HG03571 (cell line): ENCODE results near the gene PTPN7.

Experiments
- ATAC-seq: cut with Tn5 transposase; IDR thresholded peaks from one replicate; pipeline ENCODE4 v1.9.1; 2021; ENCODE audit not compliant: unreplicated experiment

The PTPN7 gene

GRCh38 chr1:202110977-202111376 is 49.4 kb downstream of the PTPN7 start:
- no peak for ATAC-seq

GRCh38 chr1:202107801-202108731 is 52.3 kb downstream of the PTPN7 start:
- ATAC-seq = no peak

GRCh38 chr1:202107321-202107761 is 53.1 kb downstream of the PTPN7 start:
- no peak for ATAC-seq

- ATAC-seq = no peak
Measured at GRCh38 chr1:202106340-202107254, 53.8 kb downstream of the PTPN7 start.

GRCh38 chr1:202105571-202106339 is 54.6 kb downstream of the PTPN7 start:
- no peak for ATAC-seq

- no peak for ATAC-seq
Measured at GRCh38 chr1:202104073-202104472, 56.3 kb downstream of the PTPN7 start.

GRCh38 chr1:202101184-202101583 is 59.2 kb downstream of the PTPN7 start:
- no peak for ATAC-seq
